Renal cortical epithelial cell (primary cell): ENCODE measurements around the gene DGKB. TPM values are rescaled to one million over a fixed set of nuclear protein-coding genes. Genes with fewer than 3 reads are reported as not detected.

Experiments used
- DNase-seq: peaks from one replicate; pipeline ENCODE4 v3.0.0-alpha.2; 2011; ENCODE audit warnings: low read depth
- total RNA-seq: library from RNA; depleted of rRNA; stranded (reverse); fragments of >200 nt; gene quantifications from 2 replicates; pipeline ENCODE4 v1.2.3, GENCODE V29; 2014

The DGKB gene
- not detected in 2 replicates for total RNA-seq

DNA sequence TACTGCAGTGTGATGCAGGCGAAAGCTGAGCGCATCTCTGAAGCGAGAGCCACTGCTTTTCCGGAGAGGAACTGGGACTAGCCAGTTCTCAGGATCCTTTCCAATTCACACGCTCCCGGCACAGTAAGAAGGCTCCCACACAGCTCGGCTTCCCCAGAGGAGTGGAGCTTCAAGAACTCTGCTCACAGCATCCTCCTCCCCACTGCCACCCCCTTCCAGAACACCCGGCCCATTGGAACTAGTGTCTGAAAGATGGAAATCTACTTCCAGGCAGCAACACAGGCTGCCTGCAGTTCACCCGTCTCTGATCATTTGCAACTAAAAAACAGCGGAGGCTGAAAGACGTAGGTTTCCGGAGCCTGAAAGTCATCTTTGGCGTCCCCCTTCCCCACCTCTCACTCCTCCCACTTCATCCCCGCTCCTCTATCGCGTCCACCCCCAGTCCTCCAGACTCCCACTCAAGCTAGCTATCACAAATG is at the start of gene DGKB:
Gene DGKB, minus strand, starts transcription at position 163 of the 479 bp plus-strand sequence.
- peak; percentile 12 for DNase-seq

DNA sequence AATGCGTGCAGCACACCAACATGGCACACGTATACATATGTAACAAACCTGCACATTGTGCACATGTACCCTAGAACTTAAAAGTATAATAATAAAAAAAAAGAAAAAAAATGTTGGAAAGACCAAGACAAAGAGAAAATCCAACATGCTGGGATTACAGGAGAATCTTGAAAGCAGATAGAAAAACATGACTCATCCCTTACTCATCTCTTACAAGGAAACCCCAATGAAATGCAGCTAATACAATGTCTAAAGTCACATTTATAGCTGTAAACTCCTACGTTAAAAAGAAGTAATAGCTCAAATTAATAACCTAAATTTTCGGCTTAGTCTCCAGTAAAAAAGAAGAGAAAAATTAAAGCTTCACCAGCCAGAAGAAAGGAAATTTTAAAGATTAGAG is 47.5 kb upstream of the DGKB start:
- DNase-seq, result no peak

DNA sequence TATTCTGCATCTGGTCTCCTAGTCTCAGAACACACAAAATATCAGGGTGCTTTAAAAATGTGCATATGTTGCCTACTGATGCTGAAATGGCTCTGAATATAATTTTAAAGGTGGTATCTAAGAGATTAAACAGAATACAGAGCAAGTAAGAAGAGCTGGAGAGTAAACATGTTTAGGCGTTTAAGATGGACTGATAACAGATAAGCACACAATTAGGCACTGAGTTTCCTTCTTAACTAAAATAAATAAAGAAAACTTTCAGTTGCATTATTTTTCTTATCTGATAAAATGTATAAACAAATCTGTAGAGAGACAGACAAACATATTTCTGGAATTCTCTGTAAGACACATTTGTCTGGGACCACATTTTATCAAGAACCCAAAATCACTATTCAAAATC is 35.6 kb upstream of the DGKB start:
- no peak for DNase-seq

DNA sequence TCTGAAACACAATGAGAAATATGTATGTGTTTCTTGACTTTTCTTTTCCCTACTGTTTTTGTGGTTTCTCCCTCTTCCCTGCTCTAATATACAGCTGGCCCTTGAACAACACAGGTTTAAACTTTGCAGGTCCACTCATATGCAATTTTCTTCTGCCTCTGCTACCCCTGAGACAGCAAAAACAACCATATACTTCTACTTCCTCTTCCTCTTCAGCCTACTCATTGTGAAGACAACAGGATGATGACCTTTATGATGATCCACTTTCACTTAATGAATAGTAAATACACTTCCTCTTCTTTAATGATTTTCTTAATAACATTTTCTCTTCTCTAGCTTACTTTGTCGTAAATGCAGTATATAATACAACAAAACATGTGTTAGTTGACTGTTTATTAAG is 35.0 kb upstream of the DGKB start:
- no peak for DNase-seq

DNA sequence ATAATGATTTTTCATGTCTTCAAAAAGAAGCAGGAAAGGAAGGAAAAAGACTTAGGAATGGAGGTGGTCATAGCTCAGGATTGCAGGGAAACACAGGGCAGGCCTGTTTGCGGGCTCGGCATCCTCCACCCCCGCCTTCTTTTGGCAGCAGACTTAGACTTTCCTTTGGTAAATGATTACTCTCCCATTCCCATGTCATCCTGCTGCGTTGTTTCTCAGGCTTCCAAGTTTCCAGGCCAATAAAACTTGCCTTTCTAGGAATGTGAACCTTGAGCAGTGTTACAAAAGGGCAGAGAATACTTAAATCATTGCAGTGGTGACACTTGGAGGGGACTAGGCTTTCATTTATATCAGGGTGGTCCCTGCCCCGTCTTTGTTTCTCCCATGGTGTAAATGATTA is 34.0 kb upstream of the DGKB start:
- peak; percentile 95 for DNase-seq

DNA sequence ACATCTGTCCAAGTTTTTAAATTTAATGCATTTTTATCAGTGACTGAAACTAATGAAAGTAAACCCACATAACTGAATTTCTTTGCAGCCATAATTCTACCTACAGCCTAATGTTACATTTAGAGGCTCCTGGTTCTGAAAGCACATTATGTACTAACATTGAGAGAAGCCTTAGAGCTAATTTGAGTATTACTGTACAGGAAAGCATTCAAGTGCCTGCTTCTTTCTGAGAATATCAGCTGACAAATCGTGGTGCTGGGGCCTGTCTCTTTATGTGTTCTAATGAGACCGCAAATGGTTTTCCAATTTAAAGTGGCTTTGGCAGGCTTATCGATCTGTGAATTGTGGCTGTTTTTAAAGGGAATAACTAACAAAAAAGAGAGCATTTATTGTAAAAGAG is 32.3 kb upstream of the DGKB start:
- no peak for DNase-seq

DNA sequence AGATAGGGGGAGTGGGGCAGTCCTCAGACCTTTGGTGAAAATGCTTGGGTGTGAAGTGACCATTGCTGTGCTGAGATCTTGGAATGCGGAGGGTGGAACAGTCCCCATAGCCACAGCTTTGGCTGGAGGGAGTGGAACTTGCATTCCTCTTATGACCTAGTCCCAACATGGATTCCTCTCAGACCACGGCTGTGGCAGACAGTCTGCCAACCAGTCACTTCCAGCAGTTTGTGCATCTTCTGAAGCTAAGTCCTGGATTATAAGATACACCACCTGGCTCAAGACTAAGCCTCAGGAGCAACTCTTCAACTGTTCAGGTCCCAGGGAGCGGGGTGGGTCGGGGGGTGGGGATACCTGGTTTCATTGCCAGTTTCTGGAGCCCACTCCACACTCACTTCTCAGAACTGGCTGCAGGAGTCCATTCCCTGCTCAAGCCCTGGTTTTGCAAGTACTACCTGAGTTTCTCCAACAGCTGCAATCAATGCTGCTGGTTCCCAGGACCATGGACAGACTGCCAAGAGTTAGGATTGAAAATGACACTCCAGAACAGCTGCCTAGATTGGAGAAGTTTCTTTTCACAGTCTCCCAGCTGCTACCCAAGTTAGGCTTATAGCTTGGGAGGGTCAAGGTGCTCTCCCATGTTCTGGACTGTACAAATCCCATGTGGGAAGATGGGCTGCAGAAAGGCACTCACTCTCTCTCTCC is 29.1 kb upstream of the DGKB start:
- DNase-seq, result no peak

DNA sequence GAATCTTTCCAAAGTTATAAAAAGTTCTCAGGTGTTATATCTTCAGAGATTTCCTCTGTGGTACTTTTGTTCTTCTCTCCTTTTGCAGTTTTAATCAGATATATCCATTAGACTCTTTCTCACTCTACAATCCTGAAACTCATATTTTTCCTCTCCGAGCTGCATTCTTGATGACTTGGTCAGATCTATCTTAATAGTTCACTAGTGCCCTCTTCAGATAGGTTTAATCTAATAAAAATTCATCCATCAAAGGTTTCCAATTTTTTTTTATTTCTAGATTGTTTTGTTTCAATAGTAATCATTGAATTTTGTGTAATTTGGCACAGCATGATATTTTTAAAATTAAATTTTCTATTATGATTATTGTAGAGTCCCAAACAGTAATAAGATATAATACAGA is 21.8 kb upstream of the DGKB start:
- no peak for DNase-seq

DNA sequence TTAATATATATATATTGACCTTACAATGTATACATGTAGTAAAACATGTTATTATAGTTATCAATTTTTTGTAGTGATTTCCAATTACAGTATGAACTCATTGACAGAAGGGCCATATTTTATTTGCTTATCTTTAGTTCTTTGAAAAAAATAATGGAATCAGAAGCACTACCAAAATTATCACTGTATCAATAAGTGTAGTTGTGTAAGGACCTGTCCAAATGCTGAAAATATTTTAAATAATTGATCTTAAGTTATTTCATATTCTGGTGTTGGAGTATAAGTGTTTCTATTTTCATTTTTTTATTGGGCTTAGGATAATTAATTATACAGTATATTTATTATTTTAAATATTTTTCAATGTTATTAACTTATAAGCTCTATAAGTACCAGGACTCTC is 8.5 kb upstream of the DGKB start:
- no peak for DNase-seq

DNA sequence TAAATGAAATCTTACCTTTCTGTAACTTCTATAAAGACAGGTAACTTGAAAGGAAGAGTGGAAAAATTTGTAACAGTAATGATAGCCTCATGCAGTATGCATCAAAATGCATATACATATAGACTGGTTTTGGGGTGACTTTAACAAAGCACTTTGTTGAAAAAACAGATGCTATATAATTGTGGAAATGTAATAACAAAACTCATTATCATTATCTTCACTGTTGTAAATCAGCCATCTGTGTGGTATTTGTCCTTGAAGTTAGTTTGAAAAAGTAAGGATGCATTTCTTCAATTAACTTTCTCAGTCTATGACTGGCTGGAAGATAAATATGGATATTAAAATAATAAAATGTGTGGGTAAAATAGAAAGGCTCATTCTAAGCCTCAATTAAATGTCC is 6.1 kb upstream of the DGKB start:
- DNase-seq, result no peak

DNA sequence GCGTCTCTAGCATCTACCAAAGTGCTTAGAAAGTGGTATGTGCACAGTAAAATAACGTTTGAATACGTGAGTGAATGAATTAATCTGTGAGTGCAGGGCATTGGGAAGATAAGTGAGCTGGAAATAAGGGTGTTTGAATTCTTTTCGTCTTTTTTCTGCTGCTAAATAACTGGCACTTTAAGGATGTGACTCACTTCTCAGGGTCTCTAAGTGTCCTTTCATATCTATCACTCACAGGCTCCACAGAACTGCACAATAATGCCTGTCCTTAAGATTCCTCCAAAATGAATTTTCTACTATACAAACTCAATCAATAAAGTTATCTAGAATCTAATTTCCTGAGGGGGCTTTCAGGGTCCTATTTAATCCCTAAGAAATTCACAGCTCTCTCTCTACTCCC is 3.2 kb upstream of the DGKB start:
- DNase-seq, result no peak

DNA sequence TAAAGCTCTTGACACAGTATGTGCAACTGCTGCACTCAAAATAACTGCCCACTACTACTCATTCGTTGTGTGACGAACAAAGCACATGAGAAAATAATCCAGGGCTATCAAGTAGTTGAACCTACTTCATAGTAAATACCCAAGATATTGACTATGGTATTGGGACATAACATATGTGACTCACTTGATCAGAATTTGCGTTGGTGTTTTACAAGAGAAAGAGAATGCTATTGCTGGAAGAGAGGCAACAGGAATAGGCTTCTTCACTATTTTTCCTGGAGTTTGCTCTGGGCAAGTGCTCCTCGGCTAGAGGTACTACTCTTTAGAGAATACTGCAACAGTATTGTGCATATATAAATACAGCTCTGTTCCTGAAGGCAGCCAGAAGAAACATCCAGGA is 2.5 kb downstream of the DGKB start:
- DNase-seq, result no peak

DNA sequence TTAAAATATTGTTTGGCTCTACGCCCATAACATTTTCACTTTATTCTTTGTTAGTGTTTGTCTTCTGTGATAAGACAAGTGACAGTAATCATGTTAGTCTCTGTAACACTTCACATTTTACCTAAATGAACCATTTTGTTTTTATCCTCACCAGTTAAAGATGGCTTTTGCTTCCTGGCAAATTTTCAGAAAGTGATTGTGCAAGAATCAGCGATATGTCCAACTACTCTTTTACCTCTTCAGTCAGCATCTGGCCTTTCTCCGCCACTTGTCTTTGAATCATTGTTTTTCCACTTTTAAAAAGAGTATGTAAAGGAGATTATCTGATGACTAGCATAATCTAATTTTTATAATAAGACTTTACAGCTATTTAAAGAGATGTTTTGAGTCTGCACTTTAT is 3.5 kb downstream of the DGKB start:
- no peak for DNase-seq

DNA sequence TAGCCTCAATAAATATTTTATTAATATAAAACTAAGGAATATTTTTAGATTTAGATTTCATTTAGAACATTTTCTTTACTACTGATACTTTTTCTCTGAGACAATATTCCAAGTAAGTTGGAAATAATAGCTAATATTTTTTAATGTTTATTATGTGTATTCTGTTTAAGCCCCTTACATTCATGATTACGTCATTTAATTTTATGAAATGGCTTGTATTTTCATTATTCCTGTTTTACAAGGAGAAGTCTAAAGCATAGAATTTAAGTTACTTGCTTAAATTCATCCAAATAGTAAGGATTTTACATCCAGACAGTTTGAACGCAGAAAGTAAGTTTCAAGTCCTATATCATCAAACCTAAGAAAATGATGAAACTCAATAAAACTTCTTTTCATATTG is 6.1 kb downstream of the DGKB start:
- DNase-seq, result no peak

DNA sequence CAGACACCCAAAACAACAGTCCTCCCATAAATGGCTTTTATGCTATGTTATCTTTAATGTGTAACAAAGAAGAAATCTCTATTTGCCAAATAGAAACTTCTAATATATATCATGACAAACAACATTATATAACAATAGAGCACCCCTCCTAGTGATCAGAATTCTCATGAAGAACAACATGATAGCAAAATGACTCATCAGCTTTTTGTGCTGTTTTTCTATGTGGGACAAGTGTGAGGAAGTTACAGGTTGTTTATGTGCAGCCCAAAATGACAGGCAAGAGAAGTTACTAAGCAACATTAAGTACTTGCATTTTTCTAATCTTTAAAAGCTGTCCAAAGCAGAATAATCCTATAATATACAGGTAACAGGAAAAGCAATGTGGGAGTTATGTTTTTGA is 7.7 kb downstream of the DGKB start:
- peak; percentile 22 for DNase-seq

DNA sequence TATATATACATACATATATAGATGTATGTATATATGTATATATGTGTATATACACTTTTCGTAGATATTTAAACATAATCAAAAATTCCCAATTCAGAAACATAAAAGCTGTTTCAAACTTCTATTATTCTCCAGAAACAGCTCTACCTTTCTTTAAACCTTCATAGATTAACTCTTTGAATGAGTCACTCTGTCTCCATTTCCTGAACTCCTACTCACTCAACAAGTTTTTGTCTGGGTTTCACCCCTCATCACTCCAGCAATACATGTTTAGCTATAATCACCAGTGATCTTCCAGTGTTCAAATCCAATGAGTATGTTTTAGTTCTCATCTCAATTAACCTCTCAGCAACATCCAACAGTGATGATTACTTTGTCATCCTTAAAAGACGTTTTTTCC is 9.6 kb downstream of the DGKB start:
- DNase-seq, result no peak

DNA sequence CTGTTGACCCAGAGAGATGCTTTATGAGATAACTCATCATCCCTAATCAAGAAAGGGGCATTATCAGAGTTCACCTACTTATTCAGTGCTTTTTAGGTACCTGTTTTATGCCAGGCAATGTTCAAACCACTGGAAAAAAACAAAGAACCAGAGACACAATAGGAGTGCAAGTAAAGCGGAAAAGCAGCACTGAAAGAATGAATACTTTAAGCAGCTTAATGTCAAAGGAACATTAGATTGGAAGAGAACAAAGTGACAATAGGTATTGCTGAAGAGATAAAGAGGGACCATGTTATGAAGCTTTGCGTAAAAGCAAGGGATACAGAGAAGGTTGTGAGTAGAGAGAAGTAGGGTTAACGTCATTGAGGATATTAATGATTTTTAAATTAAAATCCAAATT is 11.3 kb downstream of the DGKB start:
- DNase-seq, result no peak

DNA sequence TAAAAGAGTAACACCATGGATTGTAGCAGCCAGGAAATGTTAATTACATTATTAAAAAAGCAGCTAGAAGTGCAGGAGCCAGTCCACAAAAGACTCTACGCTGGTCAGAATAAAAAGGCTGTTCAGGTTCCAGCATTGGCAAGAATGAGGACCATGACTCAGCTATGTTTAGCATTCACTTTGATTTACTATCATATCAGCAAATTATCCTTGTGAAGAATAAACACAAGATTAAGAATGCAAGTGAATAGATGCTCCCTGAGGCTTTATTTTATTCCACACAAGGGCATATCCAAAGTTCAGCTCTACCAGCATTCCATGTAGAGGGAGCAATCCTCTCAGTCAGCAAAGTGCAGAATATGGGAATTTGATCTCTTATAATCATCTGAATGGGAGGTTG is 13.6 kb downstream of the DGKB start:
- no peak for DNase-seq

DNA sequence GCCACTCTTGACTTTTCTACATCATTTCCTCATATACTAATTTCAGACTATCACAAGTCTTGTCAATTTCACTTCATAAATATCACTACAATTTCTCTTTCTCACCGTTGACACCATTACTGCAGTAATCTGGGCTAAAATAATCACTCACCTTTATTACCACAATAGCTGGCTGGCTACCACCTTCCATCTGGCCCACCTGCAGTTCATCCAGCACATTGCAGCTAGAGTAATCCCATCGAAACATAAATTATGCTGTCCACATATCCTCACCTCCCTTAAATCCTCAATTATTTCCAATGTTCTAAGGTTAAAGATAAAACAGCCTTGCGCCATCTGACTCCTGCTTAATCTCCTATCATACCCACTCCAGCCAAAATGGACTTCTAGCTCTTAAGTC is 16.0 kb downstream of the DGKB start:
- DNase-seq, result no peak

DNA sequence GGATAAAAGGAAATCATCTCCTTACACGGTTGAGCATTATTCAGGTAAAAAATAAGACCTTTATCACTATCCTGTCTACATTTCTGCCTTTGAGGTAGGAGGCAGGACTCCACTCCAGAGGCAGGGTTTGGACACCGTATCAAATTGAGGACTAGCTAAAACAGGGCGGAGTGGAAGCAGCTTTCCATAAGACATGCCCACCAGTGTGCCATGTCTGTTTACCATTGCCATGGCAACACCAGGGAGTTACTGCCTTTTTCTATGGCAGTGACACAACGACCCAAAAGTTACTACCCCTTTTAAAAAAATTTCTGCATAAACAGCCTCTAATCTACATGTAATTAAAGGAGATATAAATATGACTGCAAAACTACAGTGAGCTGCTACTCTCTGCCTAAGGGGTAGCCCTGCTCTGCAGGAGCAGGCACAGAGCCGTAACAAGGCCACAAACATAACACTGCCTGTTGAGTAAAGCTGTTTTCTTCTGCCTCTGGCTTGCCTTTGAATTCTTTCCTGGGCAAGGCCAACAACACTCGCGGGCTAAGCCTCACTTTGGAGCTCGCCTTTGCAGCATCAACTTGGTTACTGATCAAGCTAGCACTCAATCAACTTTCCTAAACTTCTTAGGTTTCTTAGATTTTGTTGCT is 26.5 kb downstream of the DGKB start:
- DNase-seq, result no peak

DNA sequence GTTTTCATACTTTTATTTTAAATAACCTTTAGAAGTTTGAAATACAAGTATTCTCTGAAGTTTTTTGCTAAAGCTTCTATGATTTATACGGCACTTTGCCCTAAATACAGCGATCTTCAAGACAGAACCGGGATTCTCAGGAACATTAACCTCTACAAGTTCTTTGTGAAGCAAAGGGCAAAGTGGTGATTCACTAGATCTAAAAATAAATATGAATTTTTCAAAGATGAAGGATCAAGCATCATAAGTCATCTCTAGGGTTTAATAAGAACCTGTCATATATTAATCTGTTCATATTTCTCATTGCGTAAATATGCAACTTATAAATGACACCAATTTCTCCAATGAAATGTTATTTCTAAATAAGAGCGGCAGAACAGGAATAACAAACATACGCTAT is 30.7 kb downstream of the DGKB start:
- DNase-seq, result no peak

DNA sequence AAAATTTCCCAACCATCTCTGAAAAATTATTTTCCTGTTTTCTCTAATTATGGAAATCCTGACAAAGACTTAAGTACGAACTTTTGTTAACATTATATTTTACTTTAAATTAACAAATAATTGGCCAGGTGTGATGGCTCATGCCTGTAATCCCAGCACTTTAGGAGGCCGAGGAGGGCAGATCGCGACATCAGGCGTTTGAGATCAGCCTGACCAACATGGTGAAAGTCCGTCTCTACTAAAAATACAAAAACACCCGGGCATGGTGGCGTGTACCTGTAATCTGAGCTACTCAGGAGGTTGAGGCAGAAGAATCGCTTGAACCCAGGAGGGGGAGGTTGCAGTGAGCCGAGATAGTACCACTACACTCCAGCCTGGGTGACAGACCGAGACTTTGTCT is 32.2 kb downstream of the DGKB start:
- no peak for DNase-seq

DNA sequence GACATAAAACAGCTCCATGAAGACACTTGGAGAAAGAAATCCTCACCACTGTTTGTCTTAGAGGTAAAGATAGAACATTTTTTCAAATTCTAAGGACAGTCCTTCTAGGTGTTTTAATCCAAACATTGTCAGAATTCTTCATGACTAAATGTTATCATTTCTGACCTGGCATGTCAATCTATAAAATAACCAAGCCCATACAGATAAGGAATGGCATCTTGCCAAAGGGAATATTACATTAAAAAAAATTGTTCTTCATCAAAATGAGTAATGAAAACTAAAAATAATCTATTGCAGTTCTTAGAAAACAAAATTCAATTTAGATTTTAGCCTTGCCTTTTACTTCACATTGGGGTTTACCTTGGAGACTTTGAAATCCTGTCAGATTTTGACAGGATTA is 33.6 kb downstream of the DGKB start:
- no peak for DNase-seq

DNA sequence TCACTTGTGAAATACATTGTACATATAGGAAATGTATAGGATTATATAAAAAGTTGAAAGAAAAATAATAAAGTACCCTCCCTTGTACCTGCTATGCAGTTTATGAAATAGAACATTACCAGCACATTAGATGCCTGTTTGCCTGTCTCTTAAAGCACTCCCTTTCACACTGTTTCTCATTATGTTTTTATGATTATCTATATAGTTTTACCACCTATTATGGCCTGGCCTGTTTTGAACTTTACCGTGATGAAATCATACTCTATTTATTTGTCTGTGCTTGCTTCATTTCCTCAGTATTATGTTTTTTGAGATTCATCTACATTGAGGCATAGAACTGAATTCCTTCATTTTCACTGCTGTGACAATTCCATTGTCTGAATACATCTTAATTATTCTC is 41.1 kb downstream of the DGKB start:
- DNase-seq, result no peak
